Right ventricle myocardium inferior (tissue), 1 donor: Measurements from ENCODE around the gene CARMIL1. TPM values are rescaled to one million over a fixed set of nuclear protein-coding genes. Genes with fewer than 3 reads are reported as not detected.
"Not testable (repeated sequence)": the region's sequence is repeated elsewhere in the genome, so short reads cannot be mapped to it uniquely, and the experiment has no call there.

Experiments
- ATAC-seq: fragments of 200-7000 bp; cut with Tn5 transposase; one replicate; pipeline ENCODE4 v1.9.1; 2020; ENCODE audit warnings: mild to moderate bottlenecking, moderate library complexity
- DNase-seq: peaks from one replicate; pipeline ENCODE4 v3.0.0; 2021; ENCODE audit errors: missing footprints
- intact Hi-C: fragments of 100-400 bp; cut with DNase I; formaldehyde crosslinking; loops from one replicate; pipeline ENCODE4 v1.11.0; 2022
- total RNA-seq: library from RNA; stranded (reverse); fragmentation: NEBNext Ultra II Directional; extraction: Animal tissue kit (Norgen Biotek cat#: 25700); gene quantifications from one replicate; pipeline ENCODE4 v1.2.1, GENCODE V29; 2021
- donor health status: DM: no; HTN: yes; CAD: no; lungs with severe emphysema.

Gene CARMIL1
- total RNA-seq, 1 donor from 2014 or later: 5.4 TPM

GRCh38 chr6:25267662-25268061 is 11.5 kb upstream of the CARMIL1 start:
- ATAC-seq (no peak), DNase-seq (no peak)
- intact Hi-C loops: loop anchor here (5.0 kb wide), 2 partner anchors 290 to 335 kb away; no protein-coding TSS in a partner anchor

GRCh38 chr6:25270559-25270958 is 8.6 kb upstream of the CARMIL1 start:
- intact Hi-C loops: no loop called here
- ATAC-seq: no peak
- DNase-seq: no peak

GRCh38 chr6:25275436-25275835 is 3.7 kb upstream of the CARMIL1 start:
- ATAC-seq (no peak), DNase-seq (no peak)
- intact Hi-C loops: loop anchor here (5.0 kb wide), 1 partner anchor 53 kb away; no protein-coding TSS in a partner anchor

- ATAC-seq: no peak
- DNase-seq: no peak
- intact Hi-C loops: loop anchor here (5.0 kb wide), 1 partner anchor 55 kb away; no protein-coding TSS in a partner anchor
Observed at GRCh38 chr6:25277386-25277785, 1.8 kb upstream of the CARMIL1 start.

GRCh38 chr6:25277857-25278256 is 1.3 kb upstream of the CARMIL1 start:
- DNase-seq (no peak), ATAC-seq (no peak)
- intact Hi-C loops: loop anchor here (5.0 kb wide), 1 partner anchor 56 kb away; no protein-coding TSS in a partner anchor

GRCh38 chr6:25278261-25278913 is 787 bp upstream of the CARMIL1 start:
- ATAC-seq: peak; percentile 2
- no peak for DNase-seq
- intact Hi-C loops: loop anchor here (5.0 kb wide), 1 partner anchor 56 kb away; no protein-coding TSS in a partner anchor

- ATAC-seq (peak; percentile 24), DNase-seq (no peak)
- intact Hi-C loops: loop anchor here (1.0 to 5.0 kb wide), 3 partner anchors 58 to 210 kb away; no protein-coding TSS in a partner anchor
Observed at GRCh38 chr6:25279748-25280343, 672 bp downstream of the CARMIL1 start.

- no peak for DNase-seq
- intact Hi-C loops: no loop called here
- no peak for ATAC-seq
Observed at GRCh38 chr6:25280344-25281074, 1.3 kb downstream of the CARMIL1 start.

- no peak for DNase-seq
- ATAC-seq: no peak
Observed at GRCh38 chr6:25286891-25287290, 7.7 kb downstream of the CARMIL1 start.

GRCh38 chr6:25287941-25288340 is 8.8 kb downstream of the CARMIL1 start:
- DNase-seq (no peak), ATAC-seq (no peak)
- intact Hi-C loops: no loop called here

More at GRCh38 chr6:25286891-25287290, 7.7 kb downstream of the CARMIL1 start:
- intact Hi-C loops: no loop called here

GRCh38 chr6:25288518-25288917 is 9.3 kb downstream of the CARMIL1 start:
- intact Hi-C loops: no loop called here
- ATAC-seq (no peak), DNase-seq (no peak)

GRCh38 chr6:25290306-25291060 is 11.3 kb downstream of the CARMIL1 start:
- ATAC-seq (no peak), DNase-seq (no peak)
- intact Hi-C loops: no loop called here

GRCh38 chr6:25292384-25292783 is 13.2 kb downstream of the CARMIL1 start:
- ATAC-seq: no peak
- intact Hi-C loops: no loop called here
- no peak for DNase-seq

GRCh38 chr6:25295651-25296050 is 16.5 kb downstream of the CARMIL1 start:
- DNase-seq: no peak
- intact Hi-C loops: no loop called here
- ATAC-seq: no peak

GRCh38 chr6:25296217-25296905 is 17.2 kb downstream of the CARMIL1 start:
- DNase-seq (no peak), ATAC-seq (peak; percentile 43)
- intact Hi-C loops: no loop called here

- DNase-seq (no peak), ATAC-seq (peak; percentile 92)
Observed at GRCh38 chr6:25297039-25297441, 17.9 kb downstream of the CARMIL1 start.

GRCh38 chr6:25297823-25298522 is 18.8 kb downstream of the CARMIL1 start:
- no peak for DNase-seq
- intact Hi-C loops: no loop called here
- no peak for ATAC-seq

More at GRCh38 chr6:25297039-25297441, 17.9 kb downstream of the CARMIL1 start:
- intact Hi-C loops: no loop called here

GRCh38 chr6:25298523-25298865 is 19.3 kb downstream of the CARMIL1 start:
- intact Hi-C loops, ATAC-seq, DNase-seq: not testable (repeated sequence)
